Measurements from ENCODE around the gene ZFYVE28. TPM values are rescaled to one million over a fixed set of nuclear protein-coding genes. Genes with fewer than 3 reads are reported as not detected.

The ZFYVE28 gene
- total RNA-seq, 1 experiment from 2014 or later: 1.9 TPM

DNA sequence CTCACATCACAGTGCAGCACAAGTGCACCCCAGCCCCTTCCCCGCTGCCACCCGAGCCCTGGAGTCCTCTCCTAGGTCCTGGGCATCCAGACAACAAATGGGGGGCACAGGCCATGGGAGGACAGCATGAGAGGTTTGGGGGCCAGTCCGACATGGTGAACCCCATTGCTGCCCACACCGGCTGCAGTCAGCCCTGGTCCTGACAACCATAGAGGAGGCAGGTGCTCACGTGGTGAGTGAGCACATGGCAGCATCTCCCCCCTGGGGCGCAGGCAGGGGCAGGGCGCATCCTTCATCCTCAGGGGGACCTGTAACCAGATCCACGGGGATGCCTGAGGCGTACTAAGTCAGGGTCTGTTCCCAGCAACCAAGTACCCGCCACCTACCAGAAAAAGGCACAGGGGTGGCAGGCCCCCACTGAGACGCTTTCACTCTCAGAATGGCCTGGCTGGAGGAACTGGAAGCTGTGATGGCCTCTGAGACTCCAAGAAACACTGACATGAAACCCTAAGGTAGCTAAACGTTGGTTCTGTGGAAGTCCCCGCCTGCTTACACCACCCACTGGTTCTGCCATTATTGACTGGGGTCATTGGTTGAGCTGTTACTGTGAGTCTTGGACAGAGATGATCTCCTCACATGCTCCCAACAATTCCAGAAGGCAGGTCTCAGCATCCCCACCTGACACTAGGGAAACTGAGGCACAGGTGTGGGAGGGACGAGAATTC, 6.5 kb downstream of the ZFYVE28 start:
- DNase-seq (ENCODE audit: low spot score): no peak

DNA sequence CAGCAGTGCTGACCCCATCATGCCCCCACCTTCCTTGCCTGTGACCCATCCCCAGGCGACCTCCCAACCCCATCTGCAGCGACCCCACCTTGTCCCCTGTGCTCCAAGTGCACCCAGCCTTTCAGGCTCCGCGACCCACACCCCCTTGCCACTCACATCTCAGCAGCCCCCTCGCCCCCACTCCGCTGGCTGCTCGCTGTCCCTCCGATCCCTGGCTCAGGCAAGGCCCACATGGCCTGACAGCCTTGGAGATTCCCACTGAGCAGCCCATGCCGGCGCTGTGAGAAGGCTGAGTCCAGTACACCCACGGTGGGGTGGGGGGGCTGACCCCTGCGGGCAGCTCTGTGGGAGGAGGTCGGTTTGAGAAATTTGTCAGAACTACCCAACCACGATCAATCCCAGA, 9.1 kb downstream of the ZFYVE28 start:
- DNase-seq (ENCODE audit: low spot score): no peak

DNA sequence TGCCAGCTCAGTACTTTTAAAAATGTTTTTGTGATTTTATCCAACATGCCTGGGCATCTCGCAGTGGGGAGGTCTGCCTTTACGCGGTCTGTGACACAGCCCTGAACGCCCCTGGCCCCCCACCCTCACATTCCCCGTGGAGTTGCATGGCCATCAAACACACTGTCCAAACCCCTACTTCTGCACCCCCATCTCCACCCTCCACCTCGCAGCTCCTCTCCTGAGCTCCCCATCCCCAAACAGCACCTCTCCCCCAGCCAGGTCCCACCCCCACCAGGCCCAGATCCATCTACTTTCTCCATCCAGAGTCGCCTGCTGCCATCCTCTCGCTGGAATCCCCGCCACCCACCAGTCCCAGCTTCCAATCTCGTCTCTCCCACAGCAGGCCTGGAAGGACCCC, 9.5 kb downstream of the ZFYVE28 start:
- DNase-seq (ENCODE audit: low spot score): no peak

DNA sequence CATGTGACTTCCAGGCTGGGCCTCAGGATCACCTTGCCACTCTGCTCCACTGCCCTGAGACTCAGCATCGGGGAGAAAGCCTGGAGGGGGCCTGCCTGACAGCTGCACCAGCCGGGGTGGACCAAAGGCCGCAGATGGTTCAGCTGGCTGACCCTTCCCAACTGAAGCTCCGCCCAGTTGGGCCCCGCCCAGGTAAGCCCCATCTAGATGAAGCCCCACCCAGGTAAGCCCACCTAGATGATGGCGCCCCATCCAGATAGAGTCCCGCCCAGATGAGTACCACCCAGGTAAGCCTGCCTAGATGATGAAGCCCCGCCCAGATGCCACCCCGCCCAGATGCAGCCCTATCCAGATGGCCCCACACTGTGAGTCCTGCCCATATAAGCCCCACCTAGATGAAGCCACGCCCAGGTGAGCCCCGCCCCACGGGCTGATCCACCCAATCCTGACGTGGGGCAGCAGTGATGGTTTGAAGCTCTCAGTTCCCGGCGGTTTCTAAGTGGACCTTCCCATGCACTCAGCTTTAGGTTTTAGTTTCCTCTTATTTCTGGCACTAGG, 10.0 kb downstream of the ZFYVE28 start:
- DNase-seq (ENCODE audit: low spot score): no peak

DNA sequence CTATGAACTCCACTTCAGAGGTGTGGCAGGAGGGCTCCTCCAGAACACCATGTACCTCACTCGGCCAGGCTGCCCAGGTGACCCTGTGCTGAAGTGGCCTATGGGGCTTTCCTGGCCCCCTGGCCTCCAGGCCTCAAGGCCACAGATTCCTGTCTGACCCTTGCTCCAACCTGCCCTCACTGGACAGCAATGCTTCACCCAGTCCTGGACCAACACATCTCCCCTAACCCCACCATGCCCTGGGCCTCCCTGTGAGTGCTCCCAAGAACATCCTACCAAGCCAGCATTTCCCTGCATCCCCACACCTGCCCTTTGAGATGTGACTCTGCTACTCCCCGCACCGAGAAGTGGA, 10.5 kb downstream of the ZFYVE28 start:
- DNase-seq (ENCODE audit: low spot score): no peak

- no peak for DNase-seq (ENCODE audit: low spot score)
These were observed 11.5 kb downstream of the ZFYVE28 start for GRCh38 chr4:2406920-2407319.

DNA sequence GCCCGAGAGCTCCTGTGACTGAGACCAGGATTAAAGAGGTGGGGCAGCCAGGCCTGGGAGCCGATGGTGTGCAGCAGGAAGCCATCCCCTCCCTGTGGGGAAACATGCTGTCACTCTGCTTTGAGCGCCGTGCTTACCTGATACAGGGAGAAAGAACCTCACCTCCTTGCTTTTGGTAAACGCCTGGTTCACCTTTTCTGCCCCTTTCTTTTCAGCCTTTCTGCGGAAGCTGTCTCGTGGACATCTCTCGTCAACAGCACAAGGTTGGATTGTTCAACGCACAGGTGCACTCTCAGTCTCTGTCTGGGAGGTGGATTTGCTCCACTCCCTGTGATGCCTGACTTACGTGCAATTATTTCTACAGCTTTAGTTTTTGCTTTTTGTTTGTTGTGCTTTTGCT, 12.0 kb downstream of the ZFYVE28 start:
- DNase-seq (ENCODE audit: low spot score): no peak

DNA sequence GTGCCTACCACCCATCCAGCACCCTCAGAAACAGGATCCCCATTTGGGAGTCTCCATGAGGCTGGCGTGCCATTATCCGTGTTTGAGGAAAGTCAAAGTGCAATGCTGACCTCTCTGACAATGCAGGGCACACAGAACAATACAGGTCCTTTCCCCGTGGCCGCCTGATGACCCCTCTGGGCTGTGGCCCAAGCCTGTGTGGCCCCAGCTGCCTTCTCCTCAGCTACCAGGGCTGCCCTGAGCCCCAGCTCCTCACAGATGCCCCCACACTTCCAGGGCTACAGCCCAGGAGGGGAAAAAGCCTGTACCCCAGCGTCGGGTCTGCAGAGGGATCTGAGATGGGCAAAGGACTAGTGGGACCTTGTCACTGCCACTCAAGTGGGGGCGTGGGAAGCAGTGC, 15.5 kb downstream of the ZFYVE28 start:
- no peak for DNase-seq (ENCODE audit: low spot score)

- no peak for DNase-seq (ENCODE audit: low spot score)
These were observed 16.2 kb downstream of the ZFYVE28 start for GRCh38 chr4:2402048-2402842.

GRCh38 chr4:2401610-2401983, 16.8 kb downstream of the ZFYVE28 start:
- no peak for DNase-seq (ENCODE audit: low spot score)

GRCh38 chr4:2400841-2401609, 17.4 kb downstream of the ZFYVE28 start:
- no peak for DNase-seq (ENCODE audit: low spot score)

- DNase-seq (ENCODE audit: low spot score): no peak
These were observed 18.7 kb downstream of the ZFYVE28 start for GRCh38 chr4:2399631-2400190.

GRCh38 chr4:2399216-2399615, 19.2 kb downstream of the ZFYVE28 start:
- no peak for DNase-seq (ENCODE audit: low spot score)

DNA sequence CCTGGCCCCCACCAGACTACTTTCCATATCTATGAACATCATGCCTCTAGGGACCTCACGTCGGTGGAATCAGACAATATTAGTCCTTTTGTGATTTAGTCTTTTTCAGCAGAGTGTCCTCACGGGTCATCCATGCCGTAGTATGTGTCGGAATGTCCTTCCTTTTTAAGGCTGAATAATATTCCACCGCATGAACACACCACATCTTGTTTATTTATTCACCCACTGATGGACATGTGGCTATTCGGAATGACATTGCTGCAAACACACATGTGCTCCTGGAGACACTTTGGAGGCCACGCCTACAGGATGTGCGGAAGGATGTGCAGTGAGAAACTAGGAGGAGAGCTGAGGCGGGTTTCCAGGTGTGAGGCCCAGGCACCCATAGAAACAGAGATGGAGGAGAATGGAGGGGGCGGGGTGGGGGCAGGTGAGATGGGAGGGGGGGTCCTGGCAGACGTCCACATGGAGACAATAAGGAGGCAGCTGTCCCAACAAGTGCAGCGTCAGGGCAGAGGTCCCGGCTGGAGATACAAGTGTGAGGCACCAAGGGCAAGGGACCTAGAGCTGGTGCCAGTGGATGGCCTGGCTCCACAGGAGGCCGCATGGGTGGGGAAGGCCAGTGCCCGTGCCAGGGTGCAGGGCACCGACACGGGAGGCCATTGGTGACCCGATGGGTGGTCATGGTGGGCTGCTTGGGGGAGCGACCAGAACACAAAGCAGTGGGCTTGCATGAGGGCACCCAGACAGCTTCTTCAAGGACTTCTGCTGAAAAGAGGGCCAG, 20.7 kb downstream of the ZFYVE28 start:
- no peak for DNase-seq (ENCODE audit: low spot score)

DNA sequence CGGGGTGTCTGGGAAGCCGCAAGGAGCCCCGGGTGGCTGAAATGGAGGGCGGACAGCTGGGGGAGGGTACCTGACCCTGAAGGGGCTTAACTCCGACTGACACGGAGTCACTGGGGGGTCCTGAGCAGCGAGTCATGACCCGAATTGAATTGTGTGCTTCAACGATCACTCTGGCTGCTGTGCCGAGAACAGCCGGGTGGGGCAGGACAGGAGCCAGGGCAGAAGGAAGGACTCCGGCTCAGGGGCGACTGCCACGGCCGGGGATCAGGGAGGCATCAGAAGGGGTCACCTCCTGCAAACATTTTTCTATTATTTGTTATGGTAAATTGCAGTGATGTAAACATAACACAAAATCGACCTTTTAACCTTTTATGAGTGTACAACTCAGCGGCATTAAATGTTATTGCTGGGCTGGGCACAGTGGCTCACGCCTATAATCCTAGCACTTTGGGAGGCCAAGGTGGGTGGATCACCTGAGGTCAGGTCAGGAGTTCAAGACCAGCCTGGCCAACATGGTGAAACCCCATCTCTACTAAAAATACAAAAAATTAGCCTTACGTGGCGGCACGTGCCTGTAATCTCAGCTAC, 21.6 kb downstream of the ZFYVE28 start:
- DNase-seq (ENCODE audit: low spot score): no peak

DNA sequence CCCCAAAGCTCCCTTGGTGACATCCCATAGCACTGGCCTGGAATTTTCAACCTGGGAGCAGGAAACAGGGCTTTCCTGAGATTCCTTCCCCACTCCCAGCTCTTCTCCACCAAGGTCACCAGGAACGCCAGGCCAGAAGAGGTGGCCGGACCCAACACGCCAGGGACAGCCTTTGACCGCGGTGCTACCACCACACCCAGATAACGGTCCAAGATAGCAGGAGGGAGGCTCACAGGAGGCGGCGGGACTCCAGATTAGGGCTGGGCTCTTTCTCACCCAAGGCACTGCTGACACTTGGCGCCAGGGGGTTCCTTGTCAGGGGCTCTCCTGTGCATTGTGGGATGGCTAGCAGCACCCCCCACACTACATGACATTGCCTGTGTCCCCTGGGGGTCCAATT, 22.9 kb downstream of the ZFYVE28 start:
- no peak for DNase-seq (ENCODE audit: low spot score)

DNA sequence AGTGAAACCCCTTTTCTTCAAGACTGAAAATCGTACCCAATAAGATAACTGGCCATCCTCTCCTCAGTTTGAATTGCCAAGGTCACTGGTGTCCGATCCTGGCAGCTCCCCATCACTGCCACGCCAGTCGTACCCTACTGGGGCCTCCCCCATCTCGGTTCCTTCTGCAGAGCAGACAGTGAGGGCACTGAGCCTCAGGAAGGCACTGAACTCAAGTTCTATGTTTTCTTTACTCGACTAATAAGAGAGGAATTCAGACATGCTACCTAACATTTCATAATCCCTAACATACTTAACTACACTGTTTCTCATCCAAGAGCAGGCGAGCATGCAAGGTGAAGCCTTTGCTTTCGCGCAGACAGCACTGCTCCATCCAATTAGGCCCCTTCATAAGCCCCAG, 23.4 kb downstream of the ZFYVE28 start:
- DNase-seq (ENCODE audit: low spot score): no peak

- DNase-seq (ENCODE audit: low spot score): no peak
These were observed 23.9 kb downstream of the ZFYVE28 start for GRCh38 chr4:2394528-2394927.

- DNase-seq (ENCODE audit: low spot score): no peak
These were observed 24.8 kb downstream of the ZFYVE28 start for GRCh38 chr4:2393353-2394270.

All from H4 (cell line).